Measurements from ENCODE around the gene MTHFSD.

DNA sequence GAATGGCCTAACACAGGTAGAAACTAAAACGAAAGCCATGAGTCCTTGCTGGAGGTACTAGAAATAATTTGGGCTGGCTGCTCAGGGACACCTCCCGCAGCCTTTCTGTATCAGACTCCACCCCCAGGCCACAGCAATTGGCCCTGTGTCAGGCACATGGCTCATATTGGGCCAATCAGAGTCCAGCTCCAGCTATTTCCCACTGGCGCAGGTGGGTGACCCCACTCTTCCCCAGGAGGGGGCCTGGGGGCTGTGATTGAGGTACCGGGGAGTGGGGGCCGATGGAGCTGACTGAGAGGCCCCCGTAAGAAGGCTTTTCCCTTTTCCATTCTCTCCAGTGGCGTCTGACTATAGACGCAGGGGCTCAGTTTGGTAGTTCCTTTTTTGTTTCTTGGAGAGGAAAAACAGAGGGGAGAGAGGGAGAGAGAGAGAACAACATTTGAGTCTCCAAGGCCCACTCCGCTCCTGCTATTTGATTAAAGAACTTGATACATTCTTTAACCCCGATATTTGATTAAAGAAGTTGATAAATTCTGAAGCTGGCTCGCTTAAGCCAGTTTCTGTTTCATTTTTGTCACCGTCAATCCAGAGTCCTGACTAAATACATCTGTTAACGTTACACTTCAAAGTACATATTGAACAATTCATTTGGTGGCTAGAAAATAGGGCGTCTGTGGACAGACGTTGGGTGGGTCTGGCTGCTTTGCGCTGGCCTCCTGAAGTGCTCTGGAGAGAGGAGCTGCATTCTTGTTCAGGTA is 49.6 kb upstream of the MTHFSD start:
- TF ChIP-seq, protein P1, sequence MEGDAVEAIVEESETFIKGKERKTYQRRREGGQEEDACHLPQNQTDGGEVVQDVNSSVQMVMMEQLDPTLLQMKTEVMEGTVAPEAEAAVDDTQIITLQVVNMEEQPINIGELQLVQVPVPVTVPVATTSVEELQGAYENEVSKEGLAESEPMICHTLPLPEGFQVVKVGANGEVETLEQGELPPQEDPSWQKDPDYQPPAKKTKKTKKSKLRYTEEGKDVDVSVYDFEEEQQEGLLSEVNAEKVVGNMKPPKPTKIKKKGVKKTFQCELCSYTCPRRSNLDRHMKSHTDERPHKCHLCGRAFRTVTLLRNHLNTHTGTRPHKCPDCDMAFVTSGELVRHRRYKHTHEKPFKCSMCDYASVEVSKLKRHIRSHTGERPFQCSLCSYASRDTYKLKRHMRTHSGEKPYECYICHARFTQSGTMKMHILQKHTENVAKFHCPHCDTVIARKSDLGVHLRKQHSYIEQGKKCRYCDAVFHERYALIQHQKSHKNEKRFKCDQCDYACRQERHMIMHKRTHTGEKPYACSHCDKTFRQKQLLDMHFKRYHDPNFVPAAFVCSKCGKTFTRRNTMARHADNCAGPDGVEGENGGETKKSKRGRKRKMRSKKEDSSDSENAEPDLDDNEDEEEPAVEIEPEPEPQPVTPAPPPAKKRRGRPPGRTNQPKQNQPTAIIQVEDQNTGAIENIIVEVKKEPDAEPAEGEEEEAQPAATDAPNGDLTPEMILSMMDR (IDR thresholded peaks at IDR 0.05) = no peak
- TF ChIP-seq POLR2A (IDR thresholded peaks at IDR 0.05) (no peak), POLR2AphosphoS5 (IDR thresholded peaks at IDR 0.05) (no peak)
